ENCODE measurements around the gene DHTKD1. TPM values are rescaled to one million over a fixed set of nuclear protein-coding genes. Genes with fewer than 3 reads are reported as not detected.

The DHTKD1 gene
- total RNA-seq, 1 experiment from 2014 or later: 61.4 TPM

DNA sequence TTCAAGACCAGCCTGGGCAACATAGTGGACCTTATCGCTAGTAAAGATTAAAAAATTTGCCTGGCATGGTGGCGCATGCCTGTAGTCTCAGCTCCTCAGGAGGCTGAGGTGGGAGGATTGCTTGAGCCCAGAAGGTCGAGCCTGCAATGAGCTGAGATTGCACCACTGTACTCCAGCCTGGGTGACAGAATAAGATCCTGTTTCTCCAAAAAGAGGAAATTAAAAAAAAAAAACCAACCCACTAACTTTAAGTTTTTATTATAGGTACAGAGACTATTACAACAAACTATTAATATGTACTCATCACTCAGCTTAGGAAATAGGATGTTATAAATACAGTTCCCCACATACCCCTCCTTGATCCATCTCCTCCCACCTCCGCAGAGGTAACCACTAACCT, 30.2 kb downstream of the DHTKD1 start:
- BruUV-seq (replicated peaks): no TSS peak
- Mint-ChIP-seq H3K27ac (ENCODE audit: unreplicated experiment) (no peak overlapping the region), H3K4me1 (ENCODE audit: low read depth, unreplicated experiment) (peaks cover 6% of the 10 kb centered on the region), H3K36me3 (ENCODE audit: insufficient read depth, unreplicated experiment) (peaks cover 56% of the 10 kb centered on the region), H3K4me3 (ENCODE audit: unreplicated experiment) (no peak overlapping the region), H3K9me3 (ENCODE audit: unreplicated experiment) (no peaks in the 10 kb centered on the region), H3K27me3 (ENCODE audit: insufficient read depth, unreplicated experiment) (no peaks in the 10 kb centered on the region)
- ChIA-PET CTCF (interaction anchor here (0.6 to 1.1 kb wide), 2 partner anchors 12 to 283 kb away, joined by 3 to 5 read pairs; no protein-coding TSS in a partner anchor), POLR2A (no interaction called here)
- no peaks in the 10 kb centered on the region for H3K27me3 ChIP-seq (replicated peaks; ENCODE audit: control insufficient read depth, insufficient read depth, low read length)
- no peak overlapping the region for H3K4me3 ChIP-seq (ENCODE audit: low read depth, low read length)
- no peaks in the 10 kb centered on the region for H3K9me3 ChIP-seq
- TF ChIP-seq, protein P1, sequence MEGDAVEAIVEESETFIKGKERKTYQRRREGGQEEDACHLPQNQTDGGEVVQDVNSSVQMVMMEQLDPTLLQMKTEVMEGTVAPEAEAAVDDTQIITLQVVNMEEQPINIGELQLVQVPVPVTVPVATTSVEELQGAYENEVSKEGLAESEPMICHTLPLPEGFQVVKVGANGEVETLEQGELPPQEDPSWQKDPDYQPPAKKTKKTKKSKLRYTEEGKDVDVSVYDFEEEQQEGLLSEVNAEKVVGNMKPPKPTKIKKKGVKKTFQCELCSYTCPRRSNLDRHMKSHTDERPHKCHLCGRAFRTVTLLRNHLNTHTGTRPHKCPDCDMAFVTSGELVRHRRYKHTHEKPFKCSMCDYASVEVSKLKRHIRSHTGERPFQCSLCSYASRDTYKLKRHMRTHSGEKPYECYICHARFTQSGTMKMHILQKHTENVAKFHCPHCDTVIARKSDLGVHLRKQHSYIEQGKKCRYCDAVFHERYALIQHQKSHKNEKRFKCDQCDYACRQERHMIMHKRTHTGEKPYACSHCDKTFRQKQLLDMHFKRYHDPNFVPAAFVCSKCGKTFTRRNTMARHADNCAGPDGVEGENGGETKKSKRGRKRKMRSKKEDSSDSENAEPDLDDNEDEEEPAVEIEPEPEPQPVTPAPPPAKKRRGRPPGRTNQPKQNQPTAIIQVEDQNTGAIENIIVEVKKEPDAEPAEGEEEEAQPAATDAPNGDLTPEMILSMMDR (IDR thresholded peaks at IDR 0.05; ENCODE audit: insufficient read depth in 1 of 2, low read depth in 1 of 2, low read length in 1 of 2, severe bottlenecking in 1 of 2, unreplicated experiment in 1 of 2): no peak
- 0 out of 2 replicates have a peak, but pooled peaks cover 1% of the 10 kb centered on the region for H3K36me3 ChIP-seq (ENCODE audit: control insufficient read depth, insufficient read depth, low read length)
- no peaks in the 10 kb centered on the region; the same call in 1 of the 2 replicates for H3K4me1 ChIP-seq
- intact Hi-C loops (cut with micrococcal nuclease; ENCODE audit: unreplicated experiment): no loop called here
- DNase-seq: no peak

DNA sequence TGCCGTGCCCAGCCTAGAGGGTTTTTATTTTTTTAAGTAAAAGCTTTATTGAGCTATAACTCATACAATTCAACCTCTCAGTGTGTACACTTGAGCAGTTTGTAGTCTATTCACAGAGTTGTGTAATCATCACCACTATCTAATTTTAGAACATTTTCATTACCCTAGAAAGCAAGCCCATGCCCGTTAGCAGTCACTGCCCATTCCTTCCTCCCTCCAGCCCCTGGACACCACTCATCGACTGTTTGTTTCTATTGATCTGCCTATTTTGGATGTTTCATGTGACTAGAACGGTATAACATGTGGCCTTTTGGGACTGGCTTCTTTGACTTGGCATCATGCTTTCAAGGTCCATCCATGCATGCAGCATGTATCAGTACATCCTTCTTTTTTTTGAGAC, 35.0 kb downstream of the DHTKD1 start:
- Histone ChIP-seq H3K4me1 (no peaks in the 10 kb centered on the region), H3K36me3 (ENCODE audit: control insufficient read depth, insufficient read depth, low read length) (0 out of 2 replicates have a peak, but pooled peaks cover 2% of the 10 kb centered on the region), H3K27me3 (replicated peaks; ENCODE audit: control insufficient read depth, insufficient read depth, low read length) (no peaks in the 10 kb centered on the region), H3K9me3 (no peaks in the 10 kb centered on the region), H3K4me3 (ENCODE audit: low read depth, low read length) (no peak overlapping the region)
- peaks cover 71% of the 10 kb centered on the region for H3K36me3 Mint-ChIP-seq (ENCODE audit: insufficient read depth, unreplicated experiment)
- BruUV-seq (replicated peaks): no TSS peak
- no peak for DNase-seq
- H3K4me3 Mint-ChIP-seq (ENCODE audit: unreplicated experiment): no peak overlapping the region
- H3K9me3 Mint-ChIP-seq (ENCODE audit: unreplicated experiment): no peaks in the 10 kb centered on the region
- CTCF ChIA-PET: no interaction called here
- intact Hi-C loops (cut with micrococcal nuclease; ENCODE audit: unreplicated experiment): no loop called here
- no peak overlapping the region for H3K27ac Mint-ChIP-seq (ENCODE audit: unreplicated experiment)
- H3K4me1 Mint-ChIP-seq (ENCODE audit: low read depth, unreplicated experiment): no peaks in the 10 kb centered on the region
- TF ChIP-seq, protein P1 (IDR thresholded peaks at IDR 0.05; ENCODE audit: insufficient read depth in 1 of 2, low read depth in 1 of 2, low read length in 1 of 2, severe bottlenecking in 1 of 2, unreplicated experiment in 1 of 2): no peak
- POLR2A ChIA-PET: no interaction called here
- no peaks in the 10 kb centered on the region for H3K27me3 Mint-ChIP-seq (ENCODE audit: insufficient read depth, unreplicated experiment)

DNA sequence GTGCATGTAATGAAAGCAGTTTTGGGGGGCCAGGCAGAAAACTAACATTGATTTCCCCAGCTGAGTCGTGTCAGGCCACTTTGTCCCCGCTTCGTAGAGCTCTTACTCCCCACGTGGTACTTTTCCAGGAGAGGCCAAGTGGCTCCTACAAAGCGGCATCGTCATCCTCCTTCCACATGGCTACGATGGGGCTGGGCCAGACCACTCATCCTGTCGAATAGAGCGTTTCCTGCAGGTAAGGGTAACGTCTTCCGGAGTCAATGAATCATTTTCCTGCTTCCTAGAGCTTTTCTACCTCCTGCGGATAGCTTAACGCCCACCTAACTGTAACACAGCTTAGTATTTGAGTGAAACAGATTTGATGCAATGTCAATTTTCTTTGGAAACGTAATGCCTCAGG, 39.0 kb downstream of the DHTKD1 start:
- H3K27me3 Mint-ChIP-seq (ENCODE audit: insufficient read depth, unreplicated experiment): no peaks in the 10 kb centered on the region
- intact Hi-C loops (cut with micrococcal nuclease; ENCODE audit: unreplicated experiment): no loop called here
- no peaks in the 10 kb centered on the region for H3K9me3 Mint-ChIP-seq (ENCODE audit: unreplicated experiment)
- Histone ChIP-seq H3K4me1 (no peaks in the 10 kb centered on the region), H3K9me3 (no peaks in the 10 kb centered on the region), H3K36me3 (ENCODE audit: control insufficient read depth, insufficient read depth, low read length) (peaks cover 1% of the 10 kb centered on the region; the same call in 1 of the 2 replicates), H3K4me3 (ENCODE audit: low read depth, low read length) (no peak overlapping the region), H3K27me3 (replicated peaks; ENCODE audit: control insufficient read depth, insufficient read depth, low read length) (no peaks in the 10 kb centered on the region)
- ChIA-PET CTCF (no interaction called here), POLR2A (no interaction called here)
- H3K27ac Mint-ChIP-seq (ENCODE audit: unreplicated experiment): no peak overlapping the region
- no peak overlapping the region for H3K4me3 Mint-ChIP-seq (ENCODE audit: unreplicated experiment)
- H3K36me3 Mint-ChIP-seq (ENCODE audit: insufficient read depth, unreplicated experiment): peaks cover 71% of the 10 kb centered on the region
- DNase-seq: no peak
- no peaks in the 10 kb centered on the region for H3K4me1 Mint-ChIP-seq (ENCODE audit: low read depth, unreplicated experiment)
- TF ChIP-seq, protein P1 (IDR thresholded peaks at IDR 0.05; ENCODE audit: insufficient read depth in 1 of 2, low read depth in 1 of 2, low read length in 1 of 2, severe bottlenecking in 1 of 2, unreplicated experiment in 1 of 2): no peak
- BruUV-seq (replicated peaks): no TSS peak

Measured in Caco-2 (cell line).